B cell (primary cell): ENCODE results near the gene TMC6. TPM values are rescaled to one million over a fixed set of nuclear protein-coding genes. Genes with fewer than 3 reads are reported as not detected.

Source experiments
- ATAC-seq: fragments of 200-7000 bp; cut with Tn5 transposase; one replicate; pipeline ENCODE4 v1.10.0; 2021; ENCODE audit warnings: low read depth, mild to moderate bottlenecking, moderate number of reproducible peaks, moderate library complexity
- CTCF ChIA-PET: fragments of 350-600 bp; sonication (Branson Sonifier 250); formaldehyde crosslinking; loops from one replicate; lab custom pipeline; 2021; ENCODE audit warnings: antibody characterized with exemption, inconsistent platforms; lab: Charles Lee
- POLR2A ChIA-PET: fragments of 350-600 bp; sonication (Branson Sonifier 250); formaldehyde crosslinking; loops from one replicate; lab custom pipeline; 2021; ENCODE audit warnings: antibody characterized with exemption; lab: Charles Lee
- DNase-seq: peaks from one replicate; pipeline ENCODE4 v3.0.0; 2013
- H2AFZ ChIP-seq: 2 replicates; pipeline ENCODE4 v1.6.1; 2012; ENCODE audit warnings: mild to moderate bottlenecking, low read depth, low read length; ENCODE audit not compliant: insufficient read depth, poor library complexity, severe bottlenecking
- H3K27ac ChIP-seq, 2 donors: 1 replicate in 1 of 2; 2 replicates in 1 of 2; pipeline ENCODE4 v1.5.1; 2012 to 2013; ENCODE audit warnings: low read length in 2 of 2, mild to moderate bottlenecking in 2 of 2, moderate library complexity in 1 of 2
- H3K27me3 ChIP-seq, 4 experiments: fragments of 200-600 bp in 1 of 4; sonication (generic) in 1 of 4; replicated peaks in 1 of 4; 1 replicate in 2 of 4; 2 replicates in 2 of 4; pipeline versions ENCODE4 v1.6.1 to v1.7.0; 2013 to 2016; ENCODE audit warnings: low read length in 3 of 4, mild to moderate bottlenecking in 2 of 4, mixed read lengths in 1 of 4, moderate library complexity in 1 of 4; ENCODE audit not compliant: insufficient read depth in 4 of 4, control insufficient read depth in 3 of 4; ENCODE audit errors: control extremely low read depth in 1 of 4
- H3K36me3 ChIP-seq, 2 experiments: replicated peaks in 1 of 2; 1 replicate in 1 of 2; 2 replicates in 1 of 2; pipeline versions ENCODE4 v1.6.1 to v1.7.1; 2013; ENCODE audit warnings: low read length in 1 of 2; ENCODE audit not compliant: insufficient read depth in 2 of 2, control insufficient read depth in 1 of 2; ENCODE audit errors: control extremely low read depth in 1 of 2, extremely low read depth in 1 of 2
- H3K4me1 ChIP-seq, 2 donors: fragments of 200-600 bp in 1 of 2; sonication (generic) in 1 of 2; 1 replicate in 1 of 2; 2 replicates in 1 of 2; pipeline versions ENCODE4 v1.5.1 to v1.6.1; 2013 to 2017; ENCODE audit warnings: low read length in 2 of 2; ENCODE audit not compliant: control insufficient read depth in 2 of 2, insufficient read depth in 2 of 2
- H3K4me2 ChIP-seq: replicated peaks from 2 replicates; pipeline ENCODE3; 2012; ENCODE audit warnings: mild to moderate bottlenecking, low read depth, low read length; ENCODE audit not compliant: poor library complexity, severe bottlenecking
- H3K4me3 ChIP-seq, 5 experiments: fragments of 200-600 bp in 1 of 5; sonication (generic) in 1 of 5; 1 replicate in 3 of 5; 2 replicates in 2 of 5; pipeline versions ENCODE4 v1.5.1 to v1.7.0; 2011 to 2016; ENCODE audit warnings: low read length in 4 of 5, mild to moderate bottlenecking in 4 of 5, low read depth in 2 of 5, control low read depth in 1 of 5, moderate library complexity in 1 of 5; ENCODE audit not compliant: insufficient read depth in 1 of 5; ENCODE audit errors: control extremely low read depth in 1 of 5, extremely low read depth in 1 of 5
- H3K79me2 ChIP-seq: fragments of 200-600 bp; sonication (generic); one replicate; pipeline ENCODE4 v1.6.0; 2016; ENCODE audit warnings: low read length; ENCODE audit not compliant: control insufficient read depth, insufficient read depth
- H3K9ac ChIP-seq: fragments of 200-600 bp; sonication (generic); 2 replicates; pipeline ENCODE4 v1.6.1; 2017; ENCODE audit warnings: mild to moderate bottlenecking, low read length, moderate library complexity
- H3K9me3 ChIP-seq, 3 donors: one replicate each; pipeline versions ENCODE4 v1.6.1 to v1.7.1; 2013; ENCODE audit warnings: low read length in 2 of 3; ENCODE audit not compliant: control insufficient read depth in 2 of 3, insufficient read depth in 1 of 3; ENCODE audit errors: control extremely low read depth in 1 of 3
- H4K20me1 ChIP-seq: 2 replicates; pipeline ENCODE4 v1.6.0; 2012; ENCODE audit warnings: mild to moderate bottlenecking, low read length; ENCODE audit not compliant: insufficient read depth, control insufficient read depth, poor library complexity, severe bottlenecking
- H3K27ac Mint-ChIP-seq: one replicate; pipeline ENCODE4 v1.8.0; 2021; ENCODE audit warnings: mixed read lengths
- H3K27me3 Mint-ChIP-seq: one replicate; pipeline ENCODE4 v1.8.0; 2021; ENCODE audit warnings: mixed read lengths
- H3K4me1 Mint-ChIP-seq: one replicate; pipeline ENCODE4 v1.8.0; 2021; ENCODE audit warnings: mixed read lengths
- H3K4me3 Mint-ChIP-seq: one replicate; pipeline ENCODE4 v1.8.0; 2021; ENCODE audit warnings: mixed read lengths
- H3K9me3 Mint-ChIP-seq: one replicate; pipeline ENCODE4 v1.8.0; 2022; ENCODE audit warnings: mixed read lengths; ENCODE audit not compliant: insufficient read depth
- CTCF ChIP-seq: fragments of 200-600 bp; IDR thresholded peaks from one replicate; pipeline ENCODE4 v1.8.0; 2022; ENCODE audit warnings: antibody characterized with exemption, mild to moderate bottlenecking
- EZH2 ChIP-seq: IDR thresholded peaks from 2 replicates; pipeline ENCODE4 v1.6.1; 2012; ENCODE audit warnings: borderline replicate concordance, low read depth, mild to moderate bottlenecking, moderate library complexity, low read length; ENCODE audit not compliant: insufficient read depth, poor library complexity, severe bottlenecking
- WGBS: methylation state at CpG from one replicate; pipeline ENCODE4 v1.1.5; 2013; ENCODE audit warnings: missing lambda C conversion rate; ENCODE audit not compliant: insufficient coverage; 5-methylcytosine and 5-hydroxymethylcytosine counted together
- intact Hi-C: fragments of 100-400 bp; cut with micrococcal nuclease; formaldehyde crosslinking; loops from one replicate; pipeline ENCODE4 v1.10.0; 2022
- polyA plus RNA-seq: library from polyadenylated mRNA; depleted of rRNA; stranded (reverse); fragments of >200 nt; gene quantifications from 2 replicates; pipeline ENCODE4 v1.2.3, GENCODE V29; 2012
- total RNA-seq, 2 donors: library from RNA; stranded (reverse); fragments of 120-200 nt in 1 of 2; gene quantifications; 1 replicate in 1 of 2; 2 replicates in 1 of 2; pipeline versions ENCODE4 v1.2.3 to v1.2.4, GENCODE V29; 2013 to 2022

The TMC6 gene
- total and polyA plus RNA-seq, 2 donors (not counting 1 experiment from before 2014, with no cell fraction given): 374 to 891 TPM

DNA sequence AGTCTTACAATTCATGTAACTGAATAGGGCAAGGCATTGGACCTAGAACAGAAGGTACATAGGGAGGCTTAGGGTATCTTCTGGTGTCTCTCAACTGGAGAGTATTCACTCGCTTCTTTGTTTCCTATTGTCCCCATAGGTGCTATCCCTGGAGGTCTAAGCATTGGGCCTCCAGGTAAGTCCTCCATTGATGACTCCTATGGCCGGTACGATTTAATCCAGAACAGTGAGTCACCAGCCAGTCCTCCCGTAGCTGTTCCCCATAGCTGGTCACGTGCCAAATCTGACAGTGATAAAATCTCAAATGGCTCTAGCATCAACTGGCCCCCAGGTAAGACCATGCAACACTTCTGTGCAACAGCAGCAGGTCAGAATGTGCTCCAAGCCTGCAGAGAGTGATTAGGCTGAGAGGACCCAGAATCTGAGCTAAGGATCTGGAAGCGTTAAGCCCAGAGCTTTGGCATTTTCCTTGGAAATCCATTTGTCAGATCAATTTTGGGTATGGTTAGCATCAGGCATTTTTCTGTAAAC, 35.7 kb downstream of the TMC6 start:
- no peak overlapping the region for H3K27ac Mint-ChIP-seq
- CTCF ChIA-PET: interaction anchor here (0.9 to 1.8 kb wide), 4 partner anchors 8 to 158 kb away, joined by 4 to 7 read pairs (median 5); no protein-coding TSS in a partner anchor

More for the DNA sequence above, 35.7 kb downstream of the TMC6 start:
- ATAC-seq (no peak), DNase-seq (no peak)
- no peak overlapping the region for H3K4me2 ChIP-seq
- TF ChIP-seq CTCF (no peak), EZH2 (no peak)
- no peak overlapping the region for H3K4me3 Mint-ChIP-seq
- no peaks in the 10 kb centered on the region for H4K20me1 ChIP-seq
- no peaks in the 10 kb centered on the region for H3K79me2 ChIP-seq
- POLR2A ChIA-PET: no interaction called here
- H3K4me1 ChIP-seq: no peaks in the 10 kb centered on the region
- no peak overlapping the region for H3K4me3 ChIP-seq
- H3K27me3 ChIP-seq: no peaks in the 10 kb centered on the region
- no peak overlapping the region for H3K27ac ChIP-seq
- H3K9me3 Mint-ChIP-seq: no peaks in the 10 kb centered on the region
- no peaks in the 10 kb centered on the region for H3K9me3 ChIP-seq
- WGBS: over 99% methylated on average over 6 of the region's 6 CpGs
- intact Hi-C loops: no loop called here
- peaks cover 2 to 82% of the 10 kb centered on the region in 2 experiments for H3K36me3 ChIP-seq
- H3K27me3 Mint-ChIP-seq: no peaks in the 10 kb centered on the region
- H3K9ac ChIP-seq: no peak overlapping the region
- no peaks in the 10 kb centered on the region for H3K4me1 Mint-ChIP-seq
- H2AFZ ChIP-seq: no peak overlapping the region
